ENCODE results near the gene INPP5F.

Gene INPP5F

DNA sequence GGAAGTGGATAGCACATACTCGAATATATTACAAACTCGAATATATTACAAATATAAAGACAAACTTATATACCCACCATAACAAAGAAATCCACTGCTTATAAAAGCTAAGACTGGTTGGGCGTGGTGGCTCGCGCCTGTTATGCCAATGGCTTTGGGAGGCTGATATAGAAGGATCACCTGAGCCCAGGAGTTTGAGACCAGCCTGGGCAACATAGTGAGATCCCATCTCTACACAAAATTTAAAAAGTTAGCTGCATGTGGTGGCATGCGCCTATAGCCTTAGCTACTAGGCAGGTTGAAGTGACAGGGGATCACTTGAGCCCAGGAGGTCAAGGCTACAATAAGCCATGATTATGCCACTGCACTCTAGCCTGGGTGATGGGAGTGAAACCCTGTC lies 126.4 kb downstream of the INPP5F start:
- Histone ChIP-seq H3K36me3 (ENCODE audit: insufficient read depth) (peaks cover 6% of the 10 kb centered on the region; the same call in 1 of the 2 replicates), H3K4me3 (IDR thresholded peaks at IDR 0.05; ENCODE audit: insufficient read depth, low read depth, low read length) (no peak overlapping the region), H3K4me1 (ENCODE audit: low read depth, poor library complexity, severe bottlenecking) (peaks cover 6% of the 10 kb centered on the region), H2AFZ (ENCODE audit: low read depth) (no peak overlapping the region), H4K20me1 (ENCODE audit: insufficient read depth) (no peaks in the 10 kb centered on the region), H3K79me2 (ENCODE audit: insufficient read depth, low read depth) (peaks cover 6% of the 10 kb centered on the region; the same call in 1 of the 2 replicates), H3K27ac (no peak overlapping the region), H3K4me2 (no peak overlapping the region), H3K9ac (no peak overlapping the region), H3K27me3 (ENCODE audit: insufficient read depth, low read depth) (no peaks in the 10 kb centered on the region)
- TF ChIP-seq, protein P1, sequence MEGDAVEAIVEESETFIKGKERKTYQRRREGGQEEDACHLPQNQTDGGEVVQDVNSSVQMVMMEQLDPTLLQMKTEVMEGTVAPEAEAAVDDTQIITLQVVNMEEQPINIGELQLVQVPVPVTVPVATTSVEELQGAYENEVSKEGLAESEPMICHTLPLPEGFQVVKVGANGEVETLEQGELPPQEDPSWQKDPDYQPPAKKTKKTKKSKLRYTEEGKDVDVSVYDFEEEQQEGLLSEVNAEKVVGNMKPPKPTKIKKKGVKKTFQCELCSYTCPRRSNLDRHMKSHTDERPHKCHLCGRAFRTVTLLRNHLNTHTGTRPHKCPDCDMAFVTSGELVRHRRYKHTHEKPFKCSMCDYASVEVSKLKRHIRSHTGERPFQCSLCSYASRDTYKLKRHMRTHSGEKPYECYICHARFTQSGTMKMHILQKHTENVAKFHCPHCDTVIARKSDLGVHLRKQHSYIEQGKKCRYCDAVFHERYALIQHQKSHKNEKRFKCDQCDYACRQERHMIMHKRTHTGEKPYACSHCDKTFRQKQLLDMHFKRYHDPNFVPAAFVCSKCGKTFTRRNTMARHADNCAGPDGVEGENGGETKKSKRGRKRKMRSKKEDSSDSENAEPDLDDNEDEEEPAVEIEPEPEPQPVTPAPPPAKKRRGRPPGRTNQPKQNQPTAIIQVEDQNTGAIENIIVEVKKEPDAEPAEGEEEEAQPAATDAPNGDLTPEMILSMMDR (conservative IDR thresholded peaks at IDR 0.05; ENCODE audit: low read depth, low read length), result no peak

DNA sequence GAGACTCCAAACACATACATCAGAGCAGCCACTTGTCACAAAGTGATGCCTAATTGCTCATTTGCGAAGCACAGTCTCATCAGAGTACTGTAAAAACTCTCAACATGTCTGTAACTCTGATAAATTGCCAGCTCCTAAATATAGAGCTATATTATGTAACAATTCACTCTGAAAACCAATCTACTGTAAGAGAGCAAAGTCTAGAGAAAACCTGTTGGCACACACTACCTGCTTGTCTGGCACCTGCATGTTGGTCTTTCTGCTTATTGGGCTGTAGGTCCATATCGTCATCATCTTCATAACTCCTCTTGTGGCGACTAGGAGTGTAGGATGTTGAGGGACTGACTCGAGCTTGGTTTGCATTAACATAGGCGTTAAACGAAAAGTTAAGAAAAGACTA lies 127.0 kb downstream of the INPP5F start:
- no peak overlapping the region for H3K9ac ChIP-seq
- H3K4me1 ChIP-seq (ENCODE audit: low read depth, poor library complexity, severe bottlenecking), result peaks cover 6% of the 10 kb centered on the region
- peaks cover 3% of the 10 kb centered on the region; the same call in 1 of the 2 replicates for H3K36me3 ChIP-seq (ENCODE audit: insufficient read depth)
- H3K27ac ChIP-seq, result no peak overlapping the region
- TF ChIP-seq, protein P1 (conservative IDR thresholded peaks at IDR 0.05; ENCODE audit: low read depth, low read length), result no peak
- peaks cover 9% of the 10 kb centered on the region; the same call in 1 of the 2 replicates for H3K79me2 ChIP-seq (ENCODE audit: insufficient read depth, low read depth)
- H3K27me3 ChIP-seq (ENCODE audit: insufficient read depth, low read depth), result no peaks in the 10 kb centered on the region
- H3K4me3 ChIP-seq (IDR thresholded peaks at IDR 0.05; ENCODE audit: insufficient read depth, low read depth, low read length), result no peak overlapping the region
- no peak overlapping the region for H3K4me2 ChIP-seq
- H4K20me1 ChIP-seq (ENCODE audit: insufficient read depth), result no peaks in the 10 kb centered on the region
- no peak overlapping the region for H2AFZ ChIP-seq (ENCODE audit: low read depth)

DNA sequence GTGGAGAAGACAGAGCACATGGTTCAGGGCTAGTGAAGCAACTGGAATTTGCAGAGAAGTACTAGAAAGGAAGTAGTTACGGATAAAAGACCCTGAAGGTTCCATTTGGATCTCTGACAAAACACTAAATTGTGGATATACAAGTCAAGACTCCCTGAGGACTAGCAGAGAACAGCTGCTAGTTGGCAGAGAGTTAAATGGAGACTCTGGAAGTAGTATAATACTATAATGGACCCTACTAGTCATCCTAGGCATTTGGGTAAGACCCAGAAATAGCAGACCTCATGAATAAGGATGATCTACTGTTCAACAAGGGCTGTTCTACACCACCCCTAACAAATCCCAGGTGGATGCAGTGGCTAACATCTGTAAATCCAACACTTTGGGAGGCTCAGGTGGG lies 127.7 kb downstream of the INPP5F start:
- Histone ChIP-seq H3K79me2 (ENCODE audit: insufficient read depth, low read depth) (peaks cover 17% of the 10 kb centered on the region), H4K20me1 (ENCODE audit: insufficient read depth) (peaks cover 3% of the 10 kb centered on the region), H3K4me3 (IDR thresholded peaks at IDR 0.05; ENCODE audit: insufficient read depth, low read depth, low read length) (no peak overlapping the region), H3K9ac (no peak overlapping the region), H3K4me2 (no peak overlapping the region), H3K4me1 (ENCODE audit: low read depth, poor library complexity, severe bottlenecking) (peaks cover 6% of the 10 kb centered on the region), H2AFZ (ENCODE audit: low read depth) (no peak overlapping the region), H3K27ac (no peak overlapping the region), H3K36me3 (ENCODE audit: insufficient read depth) (peaks cover 3% of the 10 kb centered on the region; the same call in 1 of the 2 replicates), H3K27me3 (ENCODE audit: insufficient read depth, low read depth) (no peaks in the 10 kb centered on the region)
- TF ChIP-seq, protein P1 (conservative IDR thresholded peaks at IDR 0.05; ENCODE audit: low read depth, low read length), result no peak

DNA sequence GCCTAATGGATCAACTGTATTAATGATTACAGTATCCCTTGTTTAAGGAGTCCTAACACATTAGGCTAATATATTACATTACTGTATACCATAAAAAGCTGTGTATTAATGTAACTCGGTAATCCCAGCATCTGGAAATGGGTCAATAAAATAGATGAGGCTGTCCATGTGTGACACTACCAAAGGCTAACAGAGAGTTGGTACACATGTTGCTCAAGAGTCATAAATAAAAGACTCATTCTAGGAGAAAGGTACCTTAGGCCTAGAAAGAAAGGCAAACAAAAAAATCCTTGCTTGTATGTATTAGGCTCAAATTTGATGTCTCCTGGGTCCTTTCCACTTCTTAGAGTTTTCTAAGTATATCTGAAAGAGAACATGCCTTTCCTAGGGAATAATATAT lies 132.2 kb downstream of the INPP5F start:
- peaks cover 44% of the 10 kb centered on the region for H3K4me1 ChIP-seq (ENCODE audit: low read depth, poor library complexity, severe bottlenecking)
- H3K79me2 ChIP-seq (ENCODE audit: insufficient read depth, low read depth), result peaks cover 62% of the 10 kb centered on the region
- H3K27me3 ChIP-seq (ENCODE audit: insufficient read depth, low read depth), result no peaks in the 10 kb centered on the region
- no peak overlapping the region for H3K4me3 ChIP-seq (IDR thresholded peaks at IDR 0.05; ENCODE audit: insufficient read depth, low read depth, low read length)
- H4K20me1 ChIP-seq (ENCODE audit: insufficient read depth), result peaks cover 15% of the 10 kb centered on the region
- H3K27ac ChIP-seq, result no peak overlapping the region
- H2AFZ ChIP-seq (ENCODE audit: low read depth), result no peak overlapping the region
- no peaks in the 10 kb centered on the region; the same call in 1 of the 2 replicates for H3K36me3 ChIP-seq (ENCODE audit: insufficient read depth)
- no peak overlapping the region for H3K9ac ChIP-seq
- TF ChIP-seq, protein P1 (conservative IDR thresholded peaks at IDR 0.05; ENCODE audit: low read depth, low read length), result no peak
- no peak overlapping the region for H3K4me2 ChIP-seq

Data from KMS-11 (cell line).